ENCODE data around the gene KIF1A.

Gene KIF1A

GRCh38 chr2:240798327-240798905, 21.6 kb downstream of the KIF1A start:
- Histone ChIP-seq H3K4me3 (no peak overlapping the region), H3K27ac (no peak overlapping the region)
- DNase-seq (ENCODE audit: low spot score), result no peak
- TF ChIP-seq, protein P1, sequence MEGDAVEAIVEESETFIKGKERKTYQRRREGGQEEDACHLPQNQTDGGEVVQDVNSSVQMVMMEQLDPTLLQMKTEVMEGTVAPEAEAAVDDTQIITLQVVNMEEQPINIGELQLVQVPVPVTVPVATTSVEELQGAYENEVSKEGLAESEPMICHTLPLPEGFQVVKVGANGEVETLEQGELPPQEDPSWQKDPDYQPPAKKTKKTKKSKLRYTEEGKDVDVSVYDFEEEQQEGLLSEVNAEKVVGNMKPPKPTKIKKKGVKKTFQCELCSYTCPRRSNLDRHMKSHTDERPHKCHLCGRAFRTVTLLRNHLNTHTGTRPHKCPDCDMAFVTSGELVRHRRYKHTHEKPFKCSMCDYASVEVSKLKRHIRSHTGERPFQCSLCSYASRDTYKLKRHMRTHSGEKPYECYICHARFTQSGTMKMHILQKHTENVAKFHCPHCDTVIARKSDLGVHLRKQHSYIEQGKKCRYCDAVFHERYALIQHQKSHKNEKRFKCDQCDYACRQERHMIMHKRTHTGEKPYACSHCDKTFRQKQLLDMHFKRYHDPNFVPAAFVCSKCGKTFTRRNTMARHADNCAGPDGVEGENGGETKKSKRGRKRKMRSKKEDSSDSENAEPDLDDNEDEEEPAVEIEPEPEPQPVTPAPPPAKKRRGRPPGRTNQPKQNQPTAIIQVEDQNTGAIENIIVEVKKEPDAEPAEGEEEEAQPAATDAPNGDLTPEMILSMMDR (IDR thresholded peaks at IDR 0.05), result no peak

DNA sequence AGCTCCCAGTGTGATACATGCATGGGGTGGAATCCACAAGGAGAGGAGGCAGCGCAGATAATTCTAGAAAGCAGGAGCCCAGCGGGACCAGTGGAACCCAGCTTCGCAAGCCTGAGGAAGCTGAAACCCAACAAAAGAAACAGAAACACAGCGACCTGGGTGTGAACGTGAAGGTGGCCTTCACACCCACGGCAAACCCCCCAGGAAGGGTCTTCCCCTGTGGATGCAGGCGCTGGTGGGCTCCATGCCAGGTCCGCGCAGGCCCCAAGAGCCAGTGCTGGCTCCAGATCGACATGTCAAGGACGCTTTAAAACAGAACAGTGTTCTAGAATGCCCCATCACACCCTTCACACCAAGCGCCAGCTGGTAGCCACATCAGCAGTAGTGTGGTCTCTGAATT, 22.1 kb downstream of the KIF1A start:
- Histone ChIP-seq H3K27ac (no peak overlapping the region), H3K4me3 (no peak overlapping the region)
- no peak for DNase-seq (ENCODE audit: low spot score)
- TF ChIP-seq, protein P1 (IDR thresholded peaks at IDR 0.05), result no peak

GRCh38 chr2:240797500-240797895, 22.5 kb downstream of the KIF1A start:
- no peak overlapping the region for H3K27ac ChIP-seq
- no peak overlapping the region for H3K4me3 ChIP-seq
- no peak for DNase-seq (ENCODE audit: low spot score)
- TF ChIP-seq, protein P1 (IDR thresholded peaks at IDR 0.05), result no peak

DNA sequence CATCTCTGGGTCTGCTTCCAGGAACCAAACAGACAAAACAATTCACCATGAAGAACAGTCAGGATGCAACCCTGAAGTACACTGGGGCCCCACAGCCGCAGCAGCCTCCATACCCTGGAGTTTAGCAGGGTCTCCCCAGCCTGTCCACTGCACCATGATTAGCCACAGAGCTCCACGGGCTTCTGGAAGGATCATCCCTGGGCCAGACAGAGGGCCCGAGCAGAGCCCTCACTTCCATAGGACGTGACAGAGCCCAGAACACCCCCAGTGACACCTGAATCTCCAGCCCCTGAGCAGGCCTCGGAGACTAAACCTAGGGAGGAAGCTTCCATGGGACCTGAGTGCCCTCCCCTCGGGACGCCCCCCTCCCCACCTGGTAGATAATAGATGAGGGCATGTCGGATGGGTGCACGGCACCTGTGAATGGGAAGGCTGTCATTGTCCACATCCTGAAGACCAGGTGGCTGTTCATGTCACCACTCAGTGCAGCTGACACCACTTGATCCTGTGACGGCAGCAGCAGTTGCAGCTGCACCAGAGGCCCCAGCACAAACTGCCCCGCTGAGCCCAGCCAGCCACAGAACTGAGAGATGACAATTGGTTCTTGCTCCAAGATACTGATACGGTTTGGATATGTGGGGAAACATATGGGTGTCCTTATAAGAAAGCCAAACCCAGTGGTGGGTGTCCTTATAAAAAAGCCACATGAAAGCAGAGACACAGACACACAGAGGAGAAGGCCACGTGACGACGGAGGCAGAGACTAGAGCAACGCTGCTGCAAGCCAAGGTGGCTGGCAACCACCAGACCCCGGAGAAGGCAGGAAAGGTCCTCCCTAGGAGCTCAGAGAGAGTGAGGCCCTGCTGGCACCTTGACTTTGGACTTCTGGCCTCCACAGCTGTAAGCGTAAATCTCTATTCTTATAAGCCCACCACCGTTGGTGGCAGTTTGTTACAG, 23.2 kb downstream of the KIF1A start:
- no peak for DNase-seq (ENCODE audit: low spot score)
- Histone ChIP-seq H3K4me3 (no peak overlapping the region), H3K27ac (no peak overlapping the region)
- TF ChIP-seq, protein P1 (IDR thresholded peaks at IDR 0.05), result no peak

- DNase-seq (ENCODE audit: low spot score), result no peak
- Histone ChIP-seq H3K4me3 (no peak overlapping the region), H3K27ac (no peak overlapping the region)
- TF ChIP-seq, protein P1 (IDR thresholded peaks at IDR 0.05), result no peak
Measured at GRCh38 chr2:240795916-240796510, 24.0 kb downstream of the KIF1A start.

DNA sequence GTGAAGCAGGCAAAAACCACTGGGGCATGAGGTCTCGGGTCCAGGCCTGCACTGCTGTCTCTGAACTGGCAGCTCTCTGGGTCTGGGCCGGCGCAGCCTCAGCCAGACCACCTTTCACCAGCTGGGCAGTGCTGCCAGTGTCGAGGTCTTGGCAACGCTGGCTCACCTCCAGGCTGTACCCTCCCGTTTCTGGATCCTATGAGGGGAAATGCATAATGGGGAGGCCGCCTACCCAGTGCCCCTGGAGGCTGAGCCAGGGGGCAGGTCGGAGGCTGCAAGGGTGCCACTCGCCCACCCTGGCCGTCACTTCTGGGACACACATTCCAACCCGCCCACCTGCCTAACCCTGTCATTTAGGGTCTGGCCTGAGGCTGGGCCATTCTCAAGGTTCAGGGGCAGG, 24.6 kb downstream of the KIF1A start:
- H3K4me3 ChIP-seq, result no peak overlapping the region
- TF ChIP-seq, protein P1 (IDR thresholded peaks at IDR 0.05), result no peak
- DNase-seq (ENCODE audit: low spot score), result no peak
- H3K27ac ChIP-seq, result no peak overlapping the region

All from coronary artery (tissue), 2 donors.